Measurements from ENCODE around the gene MTERF1.
"Not testable (repeated sequence)": the region's sequence is repeated elsewhere in the genome, so short reads cannot be mapped to it uniquely, and the experiment has no call there.

MTERF1 gene

GRCh38 chr7:91872069-91872468 lies 8.4 kb downstream of the MTERF1 start:
- Histone ChIP-seq H3K27ac (replicated peaks) (no peak overlapping the region), H3K4me3 (replicated peaks; ENCODE audit: insufficient read depth, low read length) (no peak overlapping the region), H3K27me3 (ENCODE audit: insufficient read depth, poor library complexity, severe bottlenecking) (no peaks in the 10 kb centered on the region)
- no peak for TF ChIP-seq CTCF (IDR thresholded peaks at IDR 0.05; ENCODE audit: insufficient read depth, low read length)
- TF ChIP-seq GABPA (IDR thresholded peaks at IDR 0.05; ENCODE audit: low read depth) = no peak
- TF ChIP-seq SPI1 (IDR thresholded peaks at IDR 0.05; ENCODE audit: borderline replicate concordance, low read depth) = no peak
- no peak for DNase-seq (ENCODE audit: low read depth in 1 of 2, low spot score in 1 of 2)

DNA sequence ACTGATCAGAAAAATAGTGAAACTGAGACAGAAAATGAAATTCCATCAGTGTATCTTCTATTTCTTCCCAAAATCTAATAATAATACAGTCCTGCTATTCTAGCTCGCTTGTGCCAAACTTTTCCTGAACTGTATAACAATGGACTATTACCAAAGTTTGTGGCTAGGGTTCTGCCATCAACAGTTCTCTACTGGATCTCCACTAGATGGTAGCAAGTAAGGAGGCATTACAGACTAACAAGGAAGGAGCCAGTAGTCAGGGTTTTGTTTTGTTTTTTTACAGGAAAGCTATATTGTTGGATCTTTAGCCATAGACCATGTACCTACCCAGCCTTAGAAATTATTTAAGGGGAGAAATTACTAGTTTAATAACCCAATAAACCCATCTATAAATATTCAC lies 10.8 kb downstream of the MTERF1 start:
- Histone ChIP-seq H3K27me3 (ENCODE audit: insufficient read depth, poor library complexity, severe bottlenecking) (no peaks in the 10 kb centered on the region), H3K27ac (replicated peaks) (no peak overlapping the region), H3K4me3 (replicated peaks; ENCODE audit: insufficient read depth, low read length) (no peak overlapping the region)
- no peak for TF ChIP-seq SPI1 (IDR thresholded peaks at IDR 0.05; ENCODE audit: borderline replicate concordance, low read depth)
- no peak for TF ChIP-seq CTCF (IDR thresholded peaks at IDR 0.05; ENCODE audit: insufficient read depth, low read length)
- no peak for TF ChIP-seq REST (IDR thresholded peaks at IDR 0.05; ENCODE audit: insufficient replicate concordance, low read depth)
- TF ChIP-seq GABPA (IDR thresholded peaks at IDR 0.05; ENCODE audit: low read depth) = no peak
- TF ChIP-seq POLR2AphosphoS5 (IDR thresholded peaks at IDR 0.05; ENCODE audit: low read depth) = no peak
- no peak for DNase-seq (ENCODE audit: low read depth in 1 of 2, low spot score in 1 of 2)

- Histone ChIP-seq H3K27ac (replicated peaks) (no peak overlapping the region), H3K4me3 (replicated peaks; ENCODE audit: insufficient read depth, low read length) (no peak overlapping the region), H3K27me3 (ENCODE audit: insufficient read depth, poor library complexity, severe bottlenecking) (no peaks in the 10 kb centered on the region)
- no peak for TF ChIP-seq POLR2AphosphoS5 (IDR thresholded peaks at IDR 0.05; ENCODE audit: low read depth)
- no peak for TF ChIP-seq CTCF (IDR thresholded peaks at IDR 0.05; ENCODE audit: insufficient read depth, low read length)
- no peak for TF ChIP-seq SPI1 (IDR thresholded peaks at IDR 0.05; ENCODE audit: borderline replicate concordance, low read depth)
- DNase-seq (ENCODE audit: low read depth in 1 of 2, low spot score in 1 of 2) = no peak
Measured at GRCh38 chr7:91866599-91867148, 13.8 kb downstream of the MTERF1 start.

DNA sequence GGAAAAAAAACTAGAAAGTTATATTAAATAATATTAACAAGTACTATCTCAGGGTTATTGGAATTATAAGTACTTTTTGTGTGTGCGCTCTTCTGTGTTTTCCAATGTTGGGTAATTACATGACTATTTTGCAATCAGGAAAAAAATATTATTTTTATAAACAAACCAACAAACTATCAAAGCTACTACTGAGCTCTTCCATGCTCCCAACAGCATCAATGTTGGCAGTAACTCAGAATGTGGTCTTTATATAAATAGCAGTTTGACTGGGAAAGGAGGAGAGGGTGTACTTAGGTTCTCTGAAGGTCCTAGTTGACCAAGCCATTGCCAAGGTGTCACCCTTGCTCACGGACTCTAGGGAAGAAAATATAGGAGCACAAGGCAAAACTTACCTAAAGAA lies 15.0 kb downstream of the MTERF1 start:
- no peak for TF ChIP-seq POLR2AphosphoS5 (IDR thresholded peaks at IDR 0.05; ENCODE audit: low read depth)
- no peak for TF ChIP-seq CTCF (IDR thresholded peaks at IDR 0.05; ENCODE audit: insufficient read depth, low read length)
- TF ChIP-seq REST (IDR thresholded peaks at IDR 0.05; ENCODE audit: insufficient replicate concordance, low read depth) = no peak
- no peak for TF ChIP-seq SPI1 (IDR thresholded peaks at IDR 0.05; ENCODE audit: borderline replicate concordance, low read depth)
- no peak for TF ChIP-seq GABPA (IDR thresholded peaks at IDR 0.05; ENCODE audit: low read depth)
- H3K4me3 ChIP-seq (replicated peaks; ENCODE audit: insufficient read depth, low read length) = no peak overlapping the region

DNA sequence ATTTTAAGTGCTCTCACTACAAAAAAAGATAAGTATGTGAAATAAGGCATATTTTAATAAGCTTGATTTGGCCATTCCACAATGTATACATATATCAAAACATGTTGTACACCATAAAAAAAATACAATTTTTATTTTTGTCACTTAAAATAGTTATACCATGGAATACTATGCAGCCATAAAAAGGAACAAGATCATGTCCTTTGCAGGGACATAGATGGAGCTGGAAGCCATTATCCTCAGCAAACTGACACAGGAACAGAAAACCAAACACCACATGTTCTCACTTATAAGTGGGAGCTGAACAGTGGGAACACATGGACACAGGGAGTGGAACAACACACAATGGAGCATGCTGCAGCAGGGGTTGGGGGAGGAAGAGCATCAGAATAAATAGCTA lies 15.9 kb downstream of the MTERF1 start:
- not testable (repeated sequence) for DNase-seq (ENCODE audit: low read depth in 1 of 2, low spot score in 1 of 2); H3K27ac ChIP-seq (replicated peaks); H3K4me3 ChIP-seq (replicated peaks; ENCODE audit: insufficient read depth, low read length); H3K27me3 ChIP-seq (ENCODE audit: insufficient read depth, poor library complexity, severe bottlenecking)

More for the DNA sequence above, 15.0 kb downstream of the MTERF1 start:
- DNase-seq (ENCODE audit: low read depth in 1 of 2, low spot score in 1 of 2) = no peak
- Histone ChIP-seq H3K27ac (replicated peaks) (no peak overlapping the region), H3K27me3 (ENCODE audit: insufficient read depth, poor library complexity, severe bottlenecking) (no peaks in the 10 kb centered on the region)
